SU-DHL-6 (cell line): ENCODE measurements around the gene REM1.

Experiments
- H2AFZ ChIP-seq: fragments of 200-600 bp; sonication (generic); 2 replicates; pipeline ENCODE4 v1.6.1; 2014; ENCODE audit warnings: low read depth, mild to moderate bottlenecking, moderate library complexity, mixed read lengths, antibody characterized with exemption, low read length; ENCODE audit not compliant: severe bottlenecking
- H3F3A ChIP-seq: fragments of 200-600 bp; shearing (Covaris generic); 2 replicates; pipeline ENCODE4 v1.6.0; 2016; ENCODE audit warnings: antibody characterized with exemption, mild to moderate bottlenecking; ENCODE audit not compliant: insufficient read depth
- H3K27ac ChIP-seq: fragments of 200-600 bp; sonication (generic); 2 replicates; pipeline ENCODE4 v1.5.1; 2016; ENCODE audit warnings: low read depth, mild to moderate bottlenecking, low read length, moderate library complexity, mixed read lengths
- H3K27me3 ChIP-seq: fragments of 200-600 bp; sonication (generic), shearing (Covaris generic); 2 replicates; pipeline ENCODE4 v1.6.0; 2014; ENCODE audit warnings: mild to moderate bottlenecking, low read length
- H3K36me3 ChIP-seq: fragments of 200-600 bp; sonication (generic); 2 replicates; pipeline ENCODE4 v1.6.1; 2014; ENCODE audit warnings: mild to moderate bottlenecking, low read length, mixed read lengths
- H3K4me2 ChIP-seq: fragments of 300-600, 200-600 bp; shearing (Covaris generic), sonication (generic); 2 replicates; pipeline ENCODE4 v1.6.0; 2014; ENCODE audit warnings: low read length, low read depth, mild to moderate bottlenecking; ENCODE audit not compliant: poor library complexity, severe bottlenecking
- H3K4me3 ChIP-seq: fragments of 200-600 bp; sonication (generic); 2 replicates; pipeline ENCODE4 v1.5.1; 2014; ENCODE audit warnings: antibody characterized with exemption, low read length, mild to moderate bottlenecking, mixed read lengths; ENCODE audit not compliant: insufficient read depth, poor library complexity, severe bottlenecking
- H3K79me2 ChIP-seq: fragments of 200-600 bp; sonication (generic); 2 replicates; pipeline ENCODE4 v1.6.1; 2014; ENCODE audit warnings: mild to moderate bottlenecking, low read length, moderate library complexity; ENCODE audit not compliant: insufficient read depth
- H3K9ac ChIP-seq: fragments of 200-600 bp; sonication (generic); 2 replicates; pipeline ENCODE4 v1.7.0; 2014; ENCODE audit warnings: mild to moderate bottlenecking, low read length
- H3K9me2 ChIP-seq: fragments of 200-600 bp; sonication (generic); replicated peaks from 2 replicates; pipeline ENCODE4 v1.6.1; 2014; ENCODE audit warnings: low read length; ENCODE audit not compliant: insufficient read depth
- H3K9me3 ChIP-seq: fragments of 200-600 bp; sonication (generic); 2 replicates; pipeline ENCODE4 v1.6.1; 2014; ENCODE audit warnings: low read length, mixed read lengths; ENCODE audit not compliant: insufficient read depth
- H4K20me1 ChIP-seq: fragments of 200-600 bp; sonication (generic); 2 replicates; pipeline ENCODE4 v1.6.1; 2014; ENCODE audit warnings: low read depth, mild to moderate bottlenecking, antibody characterized with exemption, low read length, moderate library complexity, mixed read lengths
- CTCF ChIP-seq: fragments of 200-600 bp; sonication (generic); IDR thresholded peaks from one replicate; pipeline ENCODE4 v1.5.1; 2017; ENCODE audit warnings: antibody characterized with exemption, mild to moderate bottlenecking, low read length, moderate library complexity; ENCODE audit not compliant: insufficient read depth, poor library complexity, severe bottlenecking
- EZH2phosphoT487 ChIP-seq: fragments of 200-600 bp; sonication (generic), shearing (Covaris generic); conservative IDR thresholded peaks from 2 replicates; pipeline ENCODE4 v1.6.1; 2018; ENCODE audit warnings: mild to moderate bottlenecking, antibody characterized with exemption, low read length, moderate library complexity, mixed read lengths

Gene REM1

GRCh38 chr20:31475472-31476293 is 595 bp downstream of the REM1 start:
- no peak overlapping the region for H3K4me3 ChIP-seq
- no peaks in the 10 kb centered on the region for H3K9me3 ChIP-seq
- H4K20me1 ChIP-seq: no peaks in the 10 kb centered on the region
- 0 out of 2 replicates have a peak, but pooled peaks cover 7% of the 10 kb centered on the region for H3F3A ChIP-seq
- no peak overlapping the region for H2AFZ ChIP-seq
- no peak for TF ChIP-seq CTCF
- TF ChIP-seq EZH2phosphoT487: no peak
- no peaks in the 10 kb centered on the region for H3K9me2 ChIP-seq
- no peak overlapping the region for H3K9ac ChIP-seq
- no peak overlapping the region for H3K4me2 ChIP-seq
- H3K27ac ChIP-seq: no peak overlapping the region
- no peaks in the 10 kb centered on the region for H3K27me3 ChIP-seq
- no peaks in the 10 kb centered on the region for H3K36me3 ChIP-seq
- no peaks in the 10 kb centered on the region for H3K79me2 ChIP-seq

GRCh38 chr20:31476294-31476585 is 1.2 kb downstream of the REM1 start:
- Histone ChIP-seq H3K9me3 (no peaks in the 10 kb centered on the region), H3K9me2 (no peaks in the 10 kb centered on the region), H3F3A (0 out of 2 replicates have a peak, but pooled peaks cover 7% of the 10 kb centered on the region), H4K20me1 (no peaks in the 10 kb centered on the region), H3K9ac (no peak overlapping the region), H3K27me3 (no peaks in the 10 kb centered on the region), H3K36me3 (no peaks in the 10 kb centered on the region), H3K4me3 (no peak overlapping the region), H3K27ac (no peak overlapping the region), H2AFZ (no peak overlapping the region), H3K4me2 (no peak overlapping the region), H3K79me2 (no peaks in the 10 kb centered on the region)
- no peak for TF ChIP-seq EZH2phosphoT487
- TF ChIP-seq CTCF: no peak

- Histone ChIP-seq H3F3A (0 out of 2 replicates have a peak, but pooled peaks cover 7% of the 10 kb centered on the region), H3K9ac (no peak overlapping the region), H3K9me2 (no peaks in the 10 kb centered on the region), H2AFZ (no peak overlapping the region), H3K4me2 (no peak overlapping the region), H3K4me3 (no peak overlapping the region), H3K27ac (no peak overlapping the region), H3K79me2 (no peaks in the 10 kb centered on the region), H4K20me1 (no peaks in the 10 kb centered on the region), H3K27me3 (no peaks in the 10 kb centered on the region), H3K36me3 (no peaks in the 10 kb centered on the region), H3K9me3 (no peaks in the 10 kb centered on the region)
- TF ChIP-seq EZH2phosphoT487 (no peak), CTCF (no peak)
Measured at GRCh38 chr20:31476643-31477215, 1.6 kb downstream of the REM1 start.
